RWPE2 (cell line): ENCODE measurements around the gene EFNA1.

Experiments
- ATAC-seq: fragments of 200-7000 bp; cut with Tn5 transposase; 3 replicates; pipeline ENCODE4 v1.9.1; 2021; ENCODE audit warnings: low read depth
- DNase-seq: peaks from one replicate; pipeline ENCODE4 v3.0.0-alpha.2; 2020; ENCODE audit warnings: low spot score
- H3K27ac ChIP-seq: fragments of 450-650 bp; 2 replicates; pipeline ENCODE4 v1.5.1; 2017; ENCODE audit warnings: mild to moderate bottlenecking; ENCODE audit not compliant: poor library complexity, severe bottlenecking
- H3K27me3 ChIP-seq: fragments of 250-450 bp; sonication (Bioruptor Pico); 2 replicates; pipeline ENCODE4 v1.5.1; 2021; ENCODE audit warnings: mild to moderate bottlenecking, moderate library complexity; ENCODE audit not compliant: insufficient read depth, poor library complexity, severe bottlenecking
- H3K36me3 ChIP-seq: fragments of 250-450 bp; sonication (Bioruptor Pico); 2 replicates; pipeline ENCODE4 v1.5.1; 2020; ENCODE audit warnings: low read depth, mild to moderate bottlenecking, moderate library complexity
- H3K4me1 ChIP-seq: fragments of 250-450 bp; sonication (Bioruptor Pico); 2 replicates; pipeline ENCODE4 v1.5.1; 2021; ENCODE audit warnings: mild to moderate bottlenecking, moderate library complexity; ENCODE audit not compliant: insufficient read depth, poor library complexity, severe bottlenecking
- H3K4me3 ChIP-seq: fragments of 250-450 bp; sonication (Bioruptor Pico); 2 replicates; pipeline ENCODE4 v1.5.1; 2021; ENCODE audit warnings: mild to moderate bottlenecking, moderate library complexity; ENCODE audit not compliant: severe bottlenecking
- H3K9me3 ChIP-seq: fragments of 250-450 bp; sonication (Bioruptor Pico); 2 replicates; pipeline ENCODE4 v1.5.1; 2021; ENCODE audit warnings: mild to moderate bottlenecking, moderate library complexity; ENCODE audit not compliant: severe bottlenecking
- TF ChIP-seq, protein P1 (sequence below): fragments of 450-650 bp; IDR thresholded peaks from one replicate; pipeline ENCODE4 v1.5.1; 2017; ENCODE audit warnings: mild to moderate bottlenecking, moderate library complexity; ENCODE audit not compliant: poor library complexity, severe bottlenecking

EFNA1 gene

DNA sequence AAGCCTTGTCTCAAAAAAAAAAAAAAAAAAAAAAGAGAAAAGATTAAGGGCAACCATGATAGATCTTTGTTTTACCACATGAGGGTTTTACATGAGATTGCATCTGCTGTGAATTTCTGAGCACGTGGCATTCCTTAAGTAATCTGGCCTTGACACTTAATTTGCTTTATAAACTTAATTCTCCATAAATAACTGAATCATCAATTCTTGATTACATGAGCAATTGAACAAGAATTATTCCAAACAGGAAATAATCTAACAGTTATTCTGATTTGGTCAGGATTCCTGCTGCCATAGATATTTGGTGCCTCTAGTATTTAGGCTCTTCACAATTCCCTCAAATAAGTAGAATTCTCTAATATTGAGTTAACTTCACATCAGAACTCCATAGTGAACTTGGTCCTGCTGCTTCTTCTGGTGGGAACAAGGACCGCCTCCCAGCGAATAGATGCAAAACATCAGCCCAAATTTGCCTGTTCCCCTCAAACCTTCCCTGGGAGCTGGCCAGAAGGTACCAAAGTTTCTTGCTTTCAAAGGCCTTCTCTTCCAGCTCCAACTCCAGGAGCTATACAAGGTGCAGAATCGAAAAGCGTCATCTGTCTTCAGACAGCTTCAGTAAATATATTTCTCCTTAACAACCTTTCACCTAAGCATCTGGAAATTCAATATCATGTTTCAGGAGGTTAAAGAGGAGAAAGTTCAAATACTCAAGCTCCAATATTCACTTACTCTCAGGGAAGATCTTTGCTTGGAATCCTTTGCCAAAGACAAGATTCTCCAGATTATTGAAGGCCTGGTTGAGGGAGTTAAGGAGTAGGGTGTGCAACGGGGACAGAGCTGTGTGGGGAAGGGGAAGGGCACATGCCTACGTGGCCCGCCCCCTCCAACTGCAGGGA lies 44.4 kb downstream of the EFNA1 start:
- peaks cover 26% of the 10 kb centered on the region for H3K36me3 ChIP-seq
- peak overlapping the region; percentile 61 for H3K27ac ChIP-seq
- no peaks in the 10 kb centered on the region for H3K4me1 ChIP-seq
- no peaks in the 10 kb centered on the region for H3K27me3 ChIP-seq
- TF ChIP-seq, protein P1, sequence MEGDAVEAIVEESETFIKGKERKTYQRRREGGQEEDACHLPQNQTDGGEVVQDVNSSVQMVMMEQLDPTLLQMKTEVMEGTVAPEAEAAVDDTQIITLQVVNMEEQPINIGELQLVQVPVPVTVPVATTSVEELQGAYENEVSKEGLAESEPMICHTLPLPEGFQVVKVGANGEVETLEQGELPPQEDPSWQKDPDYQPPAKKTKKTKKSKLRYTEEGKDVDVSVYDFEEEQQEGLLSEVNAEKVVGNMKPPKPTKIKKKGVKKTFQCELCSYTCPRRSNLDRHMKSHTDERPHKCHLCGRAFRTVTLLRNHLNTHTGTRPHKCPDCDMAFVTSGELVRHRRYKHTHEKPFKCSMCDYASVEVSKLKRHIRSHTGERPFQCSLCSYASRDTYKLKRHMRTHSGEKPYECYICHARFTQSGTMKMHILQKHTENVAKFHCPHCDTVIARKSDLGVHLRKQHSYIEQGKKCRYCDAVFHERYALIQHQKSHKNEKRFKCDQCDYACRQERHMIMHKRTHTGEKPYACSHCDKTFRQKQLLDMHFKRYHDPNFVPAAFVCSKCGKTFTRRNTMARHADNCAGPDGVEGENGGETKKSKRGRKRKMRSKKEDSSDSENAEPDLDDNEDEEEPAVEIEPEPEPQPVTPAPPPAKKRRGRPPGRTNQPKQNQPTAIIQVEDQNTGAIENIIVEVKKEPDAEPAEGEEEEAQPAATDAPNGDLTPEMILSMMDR: no peak
- no peak for ATAC-seq
- DNase-seq: no peak
- H3K9me3 ChIP-seq: no peaks in the 10 kb centered on the region
- peak overlapping the region; percentile 69 for H3K4me3 ChIP-seq

GRCh38 chr1:155172732-155173477 lies 45.2 kb downstream of the EFNA1 start, which contains the start of gene KRTCAP2:
KRTCAP2 (minus strand) TSS chr1:155173304; CDS start chr1:155173224, 80 bp downstream.
- Histone ChIP-seq H3K27ac (peak within 1 kb of the TSS; percentile 61), H3K36me3 (peaks cover 32% of the 10 kb centered on the region), H3K27me3 (no peaks in the 10 kb centered on the region), H3K4me3 (peak within 1 kb of the TSS; percentile 69), H3K9me3 (no peaks in the 10 kb centered on the region), H3K4me1 (no peaks in the 10 kb centered on the region)
- peak; percentile 94 for DNase-seq
- peak; percentile 68 for ATAC-seq
- TF ChIP-seq, protein P1: peak; percentile 97

GRCh38 chr1:155173478-155174323 lies 46.0 kb downstream of the EFNA1 start, which contains the start of gene TRIM46:
TRIM46 (plus strand) TSS chr1:155173849; CDS start chr1:155173967, 118 bp downstream.
- Histone ChIP-seq H3K4me1 (no peaks in the 10 kb centered on the region), H3K36me3 (peaks cover 32% of the 10 kb centered on the region), H3K4me3 (peak within 1 kb of the TSS; percentile 69), H3K27ac (peak within 1 kb of the TSS; percentile 61), H3K27me3 (no peaks in the 10 kb centered on the region), H3K9me3 (no peaks in the 10 kb centered on the region)
- TF ChIP-seq, protein P1: peak; percentile 81
- peak; percentile 71 for DNase-seq
- ATAC-seq: peak; percentile 22; the same call in 2 of the 3 replicates

DNA sequence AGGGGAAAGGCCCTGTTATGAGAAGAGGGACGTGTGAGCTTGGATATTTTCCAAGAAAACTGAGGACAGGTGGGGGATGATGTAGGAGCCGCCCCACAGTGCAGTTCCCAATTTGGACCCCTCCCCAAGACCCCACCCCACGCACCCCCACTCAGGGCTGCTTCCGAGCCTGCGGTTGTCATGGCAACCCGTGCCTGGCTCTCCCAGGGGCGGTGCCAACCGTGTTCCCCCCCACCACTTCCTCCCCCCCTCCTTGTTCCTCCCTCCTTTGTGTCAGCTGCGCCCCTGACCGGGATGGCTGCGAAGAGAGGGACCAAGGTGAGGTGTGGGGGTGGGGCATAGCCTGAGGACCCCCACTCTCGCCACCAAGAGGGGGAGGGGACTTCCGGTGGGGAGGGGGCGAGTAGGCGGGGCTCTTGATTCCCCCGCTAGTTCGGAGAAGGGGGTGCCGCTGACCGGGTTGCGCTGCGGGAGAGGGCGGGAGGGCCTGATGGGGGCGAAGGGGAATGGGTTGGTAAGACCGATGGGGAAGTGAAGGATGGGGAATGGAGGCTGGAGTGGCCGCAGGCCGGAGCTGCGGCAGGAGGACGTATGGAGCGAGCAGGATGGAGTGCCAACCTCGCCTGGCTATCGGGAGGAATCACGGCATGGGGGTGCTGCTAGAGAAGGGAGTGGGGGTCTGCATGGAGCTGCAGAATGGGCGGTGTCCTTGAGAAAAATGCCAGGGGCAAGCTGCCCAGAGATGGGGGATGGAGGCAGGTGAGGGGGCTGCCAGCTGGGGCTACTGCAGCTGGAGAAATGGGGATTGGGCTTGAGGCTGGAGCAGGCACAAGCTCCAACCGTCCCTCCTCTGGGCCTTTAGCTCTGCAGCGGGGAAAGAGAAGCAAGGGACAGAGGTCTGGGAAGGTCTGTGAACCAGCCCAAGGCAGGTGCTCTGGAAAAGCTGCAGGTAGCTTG lies 46.9 kb downstream of the EFNA1 start:
- DNase-seq (no peak), ATAC-seq (no peak)
- peak overlapping the region; percentile 61 for H3K27ac ChIP-seq
- no peaks in the 10 kb centered on the region for H3K9me3 ChIP-seq
- no peaks in the 10 kb centered on the region for H3K27me3 ChIP-seq
- H3K4me1 ChIP-seq: no peaks in the 10 kb centered on the region
- peak overlapping the region; percentile 69 for H3K4me3 ChIP-seq
- TF ChIP-seq, protein P1: no peak
- peaks cover 34% of the 10 kb centered on the region for H3K36me3 ChIP-seq
